Nephron progenitor cell (in vitro differentiated cells): ENCODE data around the gene USP28.

Source experiments
- DNase-seq: peaks from one replicate; pipeline ENCODE4 v3.0.0; 2021
- H3K27ac Mint-ChIP-seq: 2 replicates; pipeline ENCODE4 v1.8.0; 2021; ENCODE audit warnings: mild to moderate bottlenecking, moderate library complexity, mixed read lengths
- H3K27me3 Mint-ChIP-seq: 2 replicates; pipeline ENCODE4 v1.8.0; 2021; ENCODE audit warnings: mild to moderate bottlenecking, low read depth, mixed read lengths; ENCODE audit not compliant: poor library complexity
- H3K36me3 Mint-ChIP-seq: 2 replicates; pipeline ENCODE4 v1.8.0; 2021; ENCODE audit warnings: low read depth, mixed read lengths
- H3K4me1 Mint-ChIP-seq: 2 replicates; pipeline ENCODE4 v1.8.0; 2021; ENCODE audit warnings: mixed read lengths
- H3K4me3 Mint-ChIP-seq: 2 replicates; pipeline ENCODE4 v1.8.0; 2021; ENCODE audit warnings: mild to moderate bottlenecking, moderate library complexity, mixed read lengths
- H3K9me3 Mint-ChIP-seq: 2 replicates; pipeline ENCODE4 v1.8.0; 2021; ENCODE audit warnings: mild to moderate bottlenecking, moderate library complexity, mixed read lengths
- TF ChIP-seq, protein P1 (sequence below): fragments of 200-600 bp; sonication (generic); IDR thresholded peaks from 2 replicates; pipeline ENCODE4 v1.5.0; 2021; ENCODE audit warnings: antibody characterized with exemption

USP28 gene

DNA sequence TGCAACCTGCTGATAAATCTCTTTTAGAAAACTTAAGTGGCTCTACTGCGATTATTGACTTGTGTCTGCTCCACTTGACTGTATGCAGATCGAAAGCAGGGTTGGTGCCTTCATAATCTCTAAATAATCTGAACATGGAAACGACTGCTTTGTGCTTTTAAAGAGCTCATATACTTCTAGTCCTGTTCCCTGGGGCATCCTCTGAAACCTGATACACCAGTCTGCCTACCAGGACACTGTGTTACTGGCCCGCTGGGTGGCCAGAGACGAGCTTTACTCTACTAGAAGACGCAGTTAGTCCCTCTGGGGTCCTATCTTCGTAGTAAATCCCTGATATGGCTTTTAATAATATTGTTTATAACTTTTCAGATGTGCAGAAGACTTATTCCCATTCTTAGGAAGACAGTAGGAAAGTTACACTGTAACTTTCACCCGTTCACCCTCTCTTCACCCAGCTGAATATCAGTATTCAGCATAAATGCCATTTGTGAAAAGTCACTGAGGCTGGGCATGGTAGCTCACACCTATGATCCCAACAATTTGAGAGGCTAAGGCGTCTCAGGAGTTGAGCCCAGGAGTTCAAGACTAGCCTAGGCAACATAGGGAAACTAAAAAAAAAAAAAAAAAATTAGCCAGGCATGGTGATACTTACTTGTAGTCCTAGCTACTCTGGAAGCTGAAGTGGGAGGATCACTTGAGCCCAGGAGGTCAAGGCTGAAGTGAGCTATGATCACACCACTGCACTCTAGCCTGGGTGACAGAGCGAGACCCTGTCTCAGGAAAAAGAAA, 20.2 kb upstream of the USP28 start:
- Mint-ChIP-seq H3K27ac (peak overlapping the region; percentile 0), H3K4me1 (peaks cover 34% of the 10 kb centered on the region), H3K36me3 (no peaks in the 10 kb centered on the region), H3K9me3 (no peaks in the 10 kb centered on the region), H3K4me3 (peak overlapping the region; percentile 56), H3K27me3 (peaks cover 11% of the 10 kb centered on the region)
- DNase-seq = peak; percentile 53
- TF ChIP-seq, protein P1, sequence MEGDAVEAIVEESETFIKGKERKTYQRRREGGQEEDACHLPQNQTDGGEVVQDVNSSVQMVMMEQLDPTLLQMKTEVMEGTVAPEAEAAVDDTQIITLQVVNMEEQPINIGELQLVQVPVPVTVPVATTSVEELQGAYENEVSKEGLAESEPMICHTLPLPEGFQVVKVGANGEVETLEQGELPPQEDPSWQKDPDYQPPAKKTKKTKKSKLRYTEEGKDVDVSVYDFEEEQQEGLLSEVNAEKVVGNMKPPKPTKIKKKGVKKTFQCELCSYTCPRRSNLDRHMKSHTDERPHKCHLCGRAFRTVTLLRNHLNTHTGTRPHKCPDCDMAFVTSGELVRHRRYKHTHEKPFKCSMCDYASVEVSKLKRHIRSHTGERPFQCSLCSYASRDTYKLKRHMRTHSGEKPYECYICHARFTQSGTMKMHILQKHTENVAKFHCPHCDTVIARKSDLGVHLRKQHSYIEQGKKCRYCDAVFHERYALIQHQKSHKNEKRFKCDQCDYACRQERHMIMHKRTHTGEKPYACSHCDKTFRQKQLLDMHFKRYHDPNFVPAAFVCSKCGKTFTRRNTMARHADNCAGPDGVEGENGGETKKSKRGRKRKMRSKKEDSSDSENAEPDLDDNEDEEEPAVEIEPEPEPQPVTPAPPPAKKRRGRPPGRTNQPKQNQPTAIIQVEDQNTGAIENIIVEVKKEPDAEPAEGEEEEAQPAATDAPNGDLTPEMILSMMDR = no peak

DNA sequence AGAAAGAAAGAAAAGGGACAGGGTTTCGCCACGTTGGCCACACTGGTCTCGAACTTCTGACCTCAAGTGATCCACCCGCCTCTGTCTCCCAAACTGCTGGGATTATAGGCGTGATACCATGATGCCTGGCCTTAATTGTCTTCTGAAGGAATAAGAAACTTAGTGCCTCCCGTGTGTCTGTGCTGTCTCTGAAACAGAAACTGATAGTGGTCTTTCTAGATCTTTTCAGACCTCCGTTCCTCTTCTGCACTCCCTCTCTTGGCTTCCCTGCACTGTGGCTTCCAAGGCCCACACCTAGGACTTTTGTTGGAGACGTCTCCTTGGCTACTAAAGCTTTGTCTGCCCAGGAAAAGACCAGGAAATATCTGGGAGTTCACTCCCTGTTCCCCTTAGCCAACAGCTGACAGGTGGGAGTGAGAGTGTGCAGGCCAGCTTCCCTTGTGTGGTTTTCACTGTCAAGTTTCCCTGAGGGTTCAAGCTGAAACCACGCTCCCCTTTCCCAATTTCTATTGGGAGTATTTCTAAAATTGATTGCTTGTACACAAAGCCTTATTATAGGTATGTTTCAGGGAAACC, 19.1 kb upstream of the USP28 start:
- H3K27ac Mint-ChIP-seq = peak overlapping the region; percentile 88
- DNase-seq = no peak

DNA sequence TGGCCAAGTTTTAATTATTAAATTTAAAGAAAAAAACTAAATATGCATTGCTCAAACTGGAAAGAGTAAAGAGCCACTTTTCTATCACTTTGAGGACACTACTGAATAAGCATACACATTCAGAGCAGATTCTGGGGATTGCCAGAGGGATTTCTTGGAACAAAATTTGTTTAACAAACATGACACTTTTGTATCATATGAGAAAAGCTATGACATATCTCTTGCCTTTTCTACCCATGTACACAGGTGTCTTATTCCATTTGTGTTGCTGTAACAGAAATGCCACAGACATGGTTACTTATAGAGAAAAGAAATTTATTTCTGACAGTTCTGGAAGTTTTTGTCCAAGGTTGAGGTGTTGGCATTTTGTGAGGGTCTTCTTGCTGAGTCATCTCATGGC, 13.5 kb upstream of the USP28 start:
- TF ChIP-seq, protein P1 = no peak
- Mint-ChIP-seq H3K27ac (no peak overlapping the region), H3K9me3 (no peaks in the 10 kb centered on the region), H3K27me3 (no peaks in the 10 kb centered on the region), H3K4me3 (no peak overlapping the region), H3K4me1 (peaks cover 12% of the 10 kb centered on the region), H3K36me3 (no peaks in the 10 kb centered on the region)
- DNase-seq = no peak

More for the DNA sequence above, 19.1 kb upstream of the USP28 start:
- TF ChIP-seq, protein P1 = no peak
- Mint-ChIP-seq H3K4me1 (peaks cover 34% of the 10 kb centered on the region), H3K27me3 (peaks cover 11% of the 10 kb centered on the region), H3K9me3 (no peaks in the 10 kb centered on the region), H3K4me3 (no peak overlapping the region), H3K36me3 (no peaks in the 10 kb centered on the region)

DNA sequence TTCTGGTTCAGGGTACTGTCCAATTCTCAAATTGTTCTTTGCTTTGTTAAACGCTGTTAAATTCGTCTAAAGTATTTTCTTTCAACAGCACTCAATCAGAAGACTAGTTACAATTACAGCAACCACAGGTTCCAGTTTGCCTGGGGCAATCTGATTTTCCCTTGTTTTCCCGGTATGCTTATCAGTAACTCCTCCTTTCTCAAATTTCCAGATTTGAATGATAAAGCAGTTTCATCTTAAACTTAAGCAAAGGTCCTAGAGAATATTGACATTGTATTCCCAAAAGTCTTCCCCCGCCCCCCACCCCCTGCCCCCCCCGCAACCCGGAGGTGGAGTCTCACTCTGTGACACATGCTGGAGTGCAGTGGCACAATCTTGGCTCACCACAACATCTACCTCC, 10.5 kb upstream of the USP28 start:
- DNase-seq = no peak
- Mint-ChIP-seq H3K4me1 (peaks cover 12% of the 10 kb centered on the region), H3K27me3 (peaks cover 3% of the 10 kb centered on the region), H3K36me3 (no peaks in the 10 kb centered on the region), H3K9me3 (no peaks in the 10 kb centered on the region), H3K4me3 (no peak overlapping the region), H3K27ac (no peak overlapping the region)
- TF ChIP-seq, protein P1 = no peak

DNA sequence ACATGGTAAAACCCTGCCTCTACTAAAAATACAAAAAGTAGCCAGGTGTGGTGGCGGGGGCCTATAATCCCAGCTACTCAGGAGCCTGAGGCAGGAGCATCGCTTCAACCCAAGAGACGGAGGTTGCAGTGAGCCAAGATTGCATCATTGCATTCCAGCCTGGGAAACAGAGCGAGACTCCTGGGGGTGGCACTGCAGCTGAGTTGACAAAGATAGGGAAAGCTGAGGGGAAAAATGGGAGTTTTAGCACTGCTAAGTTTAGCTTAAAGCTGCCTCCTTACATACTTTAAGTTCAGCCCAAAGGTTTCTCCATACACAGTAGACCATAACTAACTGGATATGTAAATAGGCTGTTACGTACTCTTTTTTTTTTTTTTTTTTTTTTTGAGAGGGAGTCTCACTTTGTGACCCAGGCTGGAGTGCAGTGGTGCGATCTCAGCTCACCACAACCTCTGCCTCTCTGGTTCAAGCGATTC, 9.0 kb upstream of the USP28 start:
- Mint-ChIP-seq H3K4me1 (peaks cover 12% of the 10 kb centered on the region), H3K27ac (no peak overlapping the region)

More for the DNA sequence above, 9.0 kb upstream of the USP28 start:
- H3K36me3 Mint-ChIP-seq = no peaks in the 10 kb centered on the region
- TF ChIP-seq, protein P1 = no peak
- H3K27me3 Mint-ChIP-seq = peaks cover 9% of the 10 kb centered on the region
- H3K9me3 Mint-ChIP-seq = peaks cover 9% of the 10 kb centered on the region
- no peak overlapping the region for H3K4me3 Mint-ChIP-seq
- DNase-seq = no peak
